ENCODE data around the gene GALE. TPM values are rescaled to one million over a fixed set of nuclear protein-coding genes. Genes with fewer than 3 reads are reported as not detected.
"Not testable (repeated sequence)": the region's sequence is repeated elsewhere in the genome, so short reads cannot be mapped to it uniquely, and the experiment has no call there.

The GALE gene
- total RNA-seq, 4 donors from 2014 or later: 14.1 to 16.7 (median 15.0) TPM

- Histone ChIP-seq H3K27ac (no peak overlapping the region), H3K4me1 (no peaks in the 10 kb centered on the region), H3K27me3 (no peaks in the 10 kb centered on the region), H3K9me3 (no peaks in the 10 kb centered on the region), H3K36me3 (no peaks in the 10 kb centered on the region), H3K4me3 (no peak overlapping the region)
- intact Hi-C loops (cut with DNase I; ENCODE audit: low total_unique reads): no loop called here
- no peak for TF ChIP-seq POLR2A (IDR thresholded peaks at IDR 0.05)
- TF ChIP-seq, protein P1, sequence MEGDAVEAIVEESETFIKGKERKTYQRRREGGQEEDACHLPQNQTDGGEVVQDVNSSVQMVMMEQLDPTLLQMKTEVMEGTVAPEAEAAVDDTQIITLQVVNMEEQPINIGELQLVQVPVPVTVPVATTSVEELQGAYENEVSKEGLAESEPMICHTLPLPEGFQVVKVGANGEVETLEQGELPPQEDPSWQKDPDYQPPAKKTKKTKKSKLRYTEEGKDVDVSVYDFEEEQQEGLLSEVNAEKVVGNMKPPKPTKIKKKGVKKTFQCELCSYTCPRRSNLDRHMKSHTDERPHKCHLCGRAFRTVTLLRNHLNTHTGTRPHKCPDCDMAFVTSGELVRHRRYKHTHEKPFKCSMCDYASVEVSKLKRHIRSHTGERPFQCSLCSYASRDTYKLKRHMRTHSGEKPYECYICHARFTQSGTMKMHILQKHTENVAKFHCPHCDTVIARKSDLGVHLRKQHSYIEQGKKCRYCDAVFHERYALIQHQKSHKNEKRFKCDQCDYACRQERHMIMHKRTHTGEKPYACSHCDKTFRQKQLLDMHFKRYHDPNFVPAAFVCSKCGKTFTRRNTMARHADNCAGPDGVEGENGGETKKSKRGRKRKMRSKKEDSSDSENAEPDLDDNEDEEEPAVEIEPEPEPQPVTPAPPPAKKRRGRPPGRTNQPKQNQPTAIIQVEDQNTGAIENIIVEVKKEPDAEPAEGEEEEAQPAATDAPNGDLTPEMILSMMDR (IDR thresholded peaks at IDR 0.05): no peak
- no peak for DNase-seq
Measured at GRCh38 chr1:23807453-23807852, 6.9 kb upstream of the GALE start.

DNA sequence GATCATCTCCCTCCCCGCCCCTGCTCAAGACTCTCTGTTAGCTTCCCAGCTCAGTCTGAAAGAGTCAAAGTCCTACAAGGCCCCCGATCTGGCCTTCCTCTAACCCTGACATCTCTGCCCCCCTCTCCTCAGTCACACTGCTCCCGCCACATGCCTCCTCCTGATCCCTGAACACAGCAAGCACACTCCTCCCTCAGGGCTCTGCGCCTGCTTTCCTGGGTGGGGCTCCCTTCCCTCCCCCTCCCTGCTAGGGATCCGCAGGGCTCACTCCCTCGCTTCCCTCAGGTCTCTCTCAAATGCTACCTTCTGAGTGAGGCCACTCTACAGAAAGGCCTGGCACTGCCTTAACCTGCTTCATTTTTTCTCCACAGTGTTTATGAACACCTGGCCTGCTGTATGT, 5.7 kb upstream of the GALE start:
- TF ChIP-seq, protein P1 (IDR thresholded peaks at IDR 0.05): no peak
- no peak for TF ChIP-seq POLR2A (IDR thresholded peaks at IDR 0.05)

DNA sequence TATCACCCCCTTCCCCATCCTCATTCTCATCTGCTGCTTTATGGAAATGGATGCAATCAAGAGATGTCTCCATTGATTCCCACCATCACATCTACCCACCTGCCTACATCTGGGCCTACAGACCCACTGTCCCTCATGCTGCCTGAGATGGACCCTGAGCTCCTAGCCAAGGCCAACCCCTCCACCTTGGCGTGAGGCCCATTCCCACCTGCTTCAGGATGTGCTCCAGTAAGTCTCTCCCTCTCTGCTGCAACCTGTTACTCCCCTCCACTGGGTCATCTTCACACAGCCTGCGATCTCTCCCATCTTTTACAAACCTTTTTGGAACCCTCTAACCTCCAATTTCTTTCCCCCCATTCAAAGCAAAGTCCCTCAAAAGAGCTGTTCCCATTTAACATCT, 4.5 kb upstream of the GALE start:
- H3K27ac ChIP-seq: no peak overlapping the region
- TF ChIP-seq POLR2A (IDR thresholded peaks at IDR 0.05): no peak
- TF ChIP-seq, protein P1 (IDR thresholded peaks at IDR 0.05): no peak
- H3K4me1 ChIP-seq: peaks cover 0 to 5% of the 10 kb centered on the region in 2 donors
- no peaks in the 10 kb centered on the region for H3K36me3 ChIP-seq
- no peaks in the 10 kb centered on the region for H3K27me3 ChIP-seq
- H3K4me3 ChIP-seq: no peak overlapping the region
- H3K9me3 ChIP-seq: no peaks in the 10 kb centered on the region
- no peak for DNase-seq
- intact Hi-C loops (cut with DNase I; ENCODE audit: low total_unique reads): no loop called here

More for the DNA sequence above, 5.7 kb upstream of the GALE start:
- intact Hi-C loops (cut with DNase I; ENCODE audit: low total_unique reads): no loop called here
- Histone ChIP-seq H3K9me3 (no peaks in the 10 kb centered on the region), H3K4me1 (peaks cover 0 to 3% of the 10 kb centered on the region in 2 donors), H3K27me3 (no peaks in the 10 kb centered on the region), H3K4me3 (no peak overlapping the region), H3K36me3 (no peaks in the 10 kb centered on the region), H3K27ac (no peak overlapping the region)
- no peak for DNase-seq

DNA sequence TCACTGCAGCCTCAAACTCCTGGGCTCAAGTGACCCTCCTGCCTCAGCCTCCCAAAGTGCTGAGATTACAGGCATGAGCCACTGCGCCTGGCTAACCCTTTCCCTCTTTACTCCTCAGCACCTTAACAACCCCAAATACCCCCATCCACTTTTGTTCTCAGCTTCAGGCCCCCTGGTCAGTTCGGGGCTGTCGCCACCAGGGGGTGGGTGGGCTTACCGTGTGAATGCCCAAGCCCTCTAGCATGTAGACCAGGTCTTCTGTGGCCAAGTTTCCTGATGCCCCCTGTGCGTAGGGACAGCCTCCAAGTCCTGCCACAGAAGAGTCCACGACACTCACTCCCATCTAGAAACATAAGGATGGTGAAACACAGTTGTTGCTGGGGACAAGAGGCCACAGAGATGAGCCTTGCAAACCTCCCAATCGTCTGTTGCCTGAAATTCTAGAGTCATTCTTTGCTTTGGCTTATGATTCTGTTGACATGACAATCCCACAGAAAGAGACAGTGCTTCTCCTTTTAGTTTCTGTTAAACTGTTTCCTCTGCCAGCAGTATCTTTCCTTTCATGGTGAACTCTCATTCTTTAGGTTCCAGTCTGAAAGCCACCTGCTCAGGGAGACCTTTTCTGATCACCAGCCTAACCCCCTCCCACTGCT, 3.8 kb upstream of the GALE start:
- intact Hi-C loops (cut with DNase I; ENCODE audit: low total_unique reads): no loop called here
- Histone ChIP-seq H3K27me3 (no peaks in the 10 kb centered on the region), H3K4me3 (no peak overlapping the region), H3K9me3 (no peaks in the 10 kb centered on the region), H3K27ac (no peak overlapping the region), H3K4me1 (peaks cover 0 to 9% of the 10 kb centered on the region in 2 donors), H3K36me3 (no peaks in the 10 kb centered on the region)
- DNase-seq: no peak
- no peak for TF ChIP-seq POLR2A (IDR thresholded peaks at IDR 0.05)

- TF ChIP-seq, protein P1 (IDR thresholded peaks at IDR 0.05): no peak
- no peak for TF ChIP-seq POLR2A (IDR thresholded peaks at IDR 0.05)
- H3K4me1 ChIP-seq: peaks cover 0 to 9% of the 10 kb centered on the region in 2 donors
- no peak for DNase-seq
- no peak overlapping the region for H3K4me3 ChIP-seq
- H3K27me3 ChIP-seq: no peaks in the 10 kb centered on the region
- no peaks in the 10 kb centered on the region for H3K9me3 ChIP-seq
- no peak overlapping the region for H3K27ac ChIP-seq
- H3K36me3 ChIP-seq: no peaks in the 10 kb centered on the region
- intact Hi-C loops (cut with DNase I; ENCODE audit: low total_unique reads): no loop called here
Measured at GRCh38 chr1:23803674-23804073, 3.1 kb upstream of the GALE start.

GRCh38 chr1:23802809-23803342, 2.3 kb upstream of the GALE start:
- H3K9me3 ChIP-seq; H3K4me3 ChIP-seq; DNase-seq; intact Hi-C loops (cut with DNase I; ENCODE audit: low total_unique reads); H3K36me3 ChIP-seq; H3K27ac ChIP-seq; H3K4me1 ChIP-seq; H3K27me3 ChIP-seq: not testable (repeated sequence)

All from uterus (tissue), 4 donors.